Measurements from ENCODE around the gene TSPAN4. TPM values are rescaled to one million over a fixed set of nuclear protein-coding genes. Genes with fewer than 3 reads are reported as not detected.

Gene TSPAN4
- total RNA-seq, 1 donor from 2014 or later = 50.8 TPM

DNA sequence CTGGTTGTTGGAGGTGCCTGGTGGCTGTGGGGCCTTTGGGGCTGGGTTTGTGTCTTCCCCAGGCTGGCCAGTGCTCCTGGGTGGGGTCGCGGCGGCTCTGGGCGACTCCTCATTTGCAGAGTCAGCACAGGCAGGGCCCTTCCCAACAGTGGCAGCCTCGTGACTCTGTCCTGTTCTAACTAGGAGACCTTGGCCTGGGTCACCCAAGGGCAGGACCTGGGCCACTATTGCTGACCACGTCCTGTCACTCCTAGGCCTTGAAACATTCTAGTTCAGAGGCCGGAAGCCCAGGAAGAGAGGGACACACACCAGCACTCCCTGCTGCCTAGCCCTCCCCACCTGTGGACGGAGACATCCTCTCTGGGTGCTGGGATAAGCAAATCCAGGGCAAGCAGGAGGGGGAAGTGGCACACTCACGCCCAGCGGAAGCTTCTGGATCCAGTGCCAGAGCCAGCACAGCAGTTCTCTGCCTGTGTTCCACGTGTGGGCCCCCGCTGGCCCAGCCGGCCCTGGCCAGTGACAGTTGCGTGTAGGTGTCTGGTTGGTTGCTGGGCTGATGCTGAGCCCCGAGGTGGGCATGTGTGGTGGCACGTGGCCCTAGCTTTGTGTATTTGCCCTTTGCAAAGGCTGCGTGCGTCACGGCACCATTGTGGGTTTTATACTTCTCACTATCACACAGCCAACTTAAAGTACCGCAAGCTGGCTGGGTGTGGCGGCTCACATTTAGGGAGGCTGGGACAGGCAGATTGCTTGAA lies 72.3 kb downstream of the TSPAN4 start:
- no peak for DNase-seq (ENCODE audit: low read depth)
- TF ChIP-seq, protein P1, sequence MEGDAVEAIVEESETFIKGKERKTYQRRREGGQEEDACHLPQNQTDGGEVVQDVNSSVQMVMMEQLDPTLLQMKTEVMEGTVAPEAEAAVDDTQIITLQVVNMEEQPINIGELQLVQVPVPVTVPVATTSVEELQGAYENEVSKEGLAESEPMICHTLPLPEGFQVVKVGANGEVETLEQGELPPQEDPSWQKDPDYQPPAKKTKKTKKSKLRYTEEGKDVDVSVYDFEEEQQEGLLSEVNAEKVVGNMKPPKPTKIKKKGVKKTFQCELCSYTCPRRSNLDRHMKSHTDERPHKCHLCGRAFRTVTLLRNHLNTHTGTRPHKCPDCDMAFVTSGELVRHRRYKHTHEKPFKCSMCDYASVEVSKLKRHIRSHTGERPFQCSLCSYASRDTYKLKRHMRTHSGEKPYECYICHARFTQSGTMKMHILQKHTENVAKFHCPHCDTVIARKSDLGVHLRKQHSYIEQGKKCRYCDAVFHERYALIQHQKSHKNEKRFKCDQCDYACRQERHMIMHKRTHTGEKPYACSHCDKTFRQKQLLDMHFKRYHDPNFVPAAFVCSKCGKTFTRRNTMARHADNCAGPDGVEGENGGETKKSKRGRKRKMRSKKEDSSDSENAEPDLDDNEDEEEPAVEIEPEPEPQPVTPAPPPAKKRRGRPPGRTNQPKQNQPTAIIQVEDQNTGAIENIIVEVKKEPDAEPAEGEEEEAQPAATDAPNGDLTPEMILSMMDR (IDR thresholded peaks at IDR 0.05; ENCODE audit: insufficient read depth, low read length, severe bottlenecking) = no peak
- Histone ChIP-seq H3K36me3 (ENCODE audit: control insufficient read depth, insufficient read depth, low read length) (no peaks in the 10 kb centered on the region), H3K27me3 (ENCODE audit: control insufficient read depth, insufficient read depth, low read length) (no peaks in the 10 kb centered on the region), H3K4me3 (ENCODE audit: low read depth, low read length) (no peak overlapping the region)
- FAIRE-seq = no peak

Other genes with a start within 250 kb of the TSPAN4 start
- gene IRF7, start 226.9 kb upstream of the TSPAN4 start, total RNA-seq = 15.3 and 18.2 TPM in 2 replicates
- not detected in 2 replicates for gene CDHR5, start 217.9 kb upstream of the TSPAN4 start, total RNA-seq
- gene SCT, start 215.7 kb upstream of the TSPAN4 start, total RNA-seq = not detected in 2 replicates
- gene DRD4, start 205.6 kb upstream of the TSPAN4 start, total RNA-seq = 0.13 TPM in 1 of 2 replicates, not detected in the other
- 23.4 and 26.9 TPM in 2 replicates for gene DEAF1, start 147.6 kb upstream of the TSPAN4 start, total RNA-seq
- gene TMEM80, start 147.0 kb upstream of the TSPAN4 start, total RNA-seq = 9.0 and 28.8 TPM in 2 replicates
- gene EPS8L2, start 136.6 kb upstream of the TSPAN4 start, total RNA-seq = 105 and 169 TPM in 2 replicates
- 251 and 253 TPM in 2 replicates for gene TALDO1, start 95.4 kb upstream of the TSPAN4 start, total RNA-seq
- gene GATD1, start 65.4 kb upstream of the TSPAN4 start, total RNA-seq = 17.9 and 18.7 TPM in 2 replicates
- not detected in 2 replicates for gene CEND1, start 52.8 kb upstream of the TSPAN4 start, total RNA-seq
- 4.4 and 5.3 TPM in 2 replicates for gene SLC25A22, start 44.6 kb upstream of the TSPAN4 start, total RNA-seq
- 4.4 and 5.0 TPM in 2 replicates for gene PIDD1, start 37.6 kb upstream of the TSPAN4 start, total RNA-seq
- gene RPLP2, start 32.9 kb upstream of the TSPAN4 start, total RNA-seq = 211 and 353 TPM in 2 replicates
- gene PNPLA2, start 23.9 kb upstream of the TSPAN4 start, total RNA-seq = 9.0 and 15.6 TPM in 2 replicates
- gene CRACR2B, start 14.9 kb upstream of the TSPAN4 start, total RNA-seq = 0.51 and 0.53 TPM in 2 replicates
- 321 and 324 TPM in 2 replicates for gene CD151, start 9.9 kb upstream of the TSPAN4 start, total RNA-seq
- gene POLR2L, start 323 bp upstream of the TSPAN4 start, total RNA-seq = 8.7 and 51.6 TPM in 2 replicates
- 34.1 and 42.6 TPM in 2 replicates for gene CHID1, start 68.0 kb downstream of the TSPAN4 start, total RNA-seq
- 9.5 and 17.8 TPM in 2 replicates for gene AP2A2, start 83.0 kb downstream of the TSPAN4 start, total RNA-seq
- under 0.01 TPM in 1 of 2 replicates, not detected in the other for gene MUC6, start 193.9 kb downstream of the TSPAN4 start, total RNA-seq
- not detected in 2 replicates for gene MUC2, start 232.0 kb downstream of the TSPAN4 start, total RNA-seq